GM18909 (cell line): ENCODE measurements around the gene STXBP6.
A peak's percentile ranks its signal among the peaks of the same experiment; 100 is the strongest.

Source experiments
- ATAC-seq: cut with Tn5 transposase; IDR thresholded peaks from one replicate; pipeline ENCODE4 v1.9.1; 2021; ENCODE audit warnings: mild to moderate bottlenecking; ENCODE audit not compliant: unreplicated experiment, poor library complexity

Gene STXBP6

DNA sequence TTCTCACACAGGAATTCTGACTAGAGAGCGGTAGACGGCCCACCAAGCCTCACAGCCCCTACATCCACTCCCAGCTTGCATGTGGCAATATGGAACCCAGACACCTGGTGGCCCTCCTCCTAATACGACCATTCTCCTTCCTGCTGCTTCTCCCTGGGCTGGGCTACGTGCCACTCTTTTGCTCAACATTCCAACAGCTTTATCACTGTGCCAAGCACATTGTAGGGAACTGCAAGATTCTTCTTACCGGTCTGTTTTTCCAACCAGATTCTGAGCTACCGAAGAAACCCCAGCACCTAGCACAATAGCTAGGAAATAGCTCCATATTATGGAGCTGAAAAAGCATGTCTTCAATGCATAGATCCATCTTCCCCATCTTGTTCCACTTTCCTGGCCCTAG is 58.1 kb downstream of the STXBP6 start:
- ATAC-seq = no peak

GRCh38 chr14:24991288-24991687 is 58.7 kb downstream of the STXBP6 start:
- no peak for ATAC-seq

- ATAC-seq = no peak
Observed at GRCh38 chr14:24990773-24991172, 59.2 kb downstream of the STXBP6 start.

DNA sequence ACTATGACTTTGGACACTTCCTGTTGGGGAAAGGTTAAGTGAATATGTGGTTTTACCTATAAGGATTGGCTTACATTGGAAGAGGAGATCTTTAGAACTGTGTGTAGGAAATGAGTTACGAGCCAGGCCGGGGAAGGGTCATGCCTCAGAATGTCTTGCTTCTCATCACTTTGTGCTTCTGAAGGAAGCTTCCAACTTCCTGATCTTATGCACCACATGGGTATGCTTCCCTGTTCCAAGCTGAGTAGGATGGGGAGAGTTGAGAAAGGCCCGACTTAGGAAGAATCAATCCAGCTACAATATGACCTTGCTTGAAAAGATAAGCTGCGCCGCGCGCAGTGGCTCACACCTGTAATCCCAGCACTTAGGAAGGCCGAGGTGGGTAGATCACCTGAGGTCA is 59.9 kb downstream of the STXBP6 start:
- ATAC-seq = no peak

- ATAC-seq = no peak
Observed at GRCh38 chr14:24988760-24989159, 61.2 kb downstream of the STXBP6 start.

DNA sequence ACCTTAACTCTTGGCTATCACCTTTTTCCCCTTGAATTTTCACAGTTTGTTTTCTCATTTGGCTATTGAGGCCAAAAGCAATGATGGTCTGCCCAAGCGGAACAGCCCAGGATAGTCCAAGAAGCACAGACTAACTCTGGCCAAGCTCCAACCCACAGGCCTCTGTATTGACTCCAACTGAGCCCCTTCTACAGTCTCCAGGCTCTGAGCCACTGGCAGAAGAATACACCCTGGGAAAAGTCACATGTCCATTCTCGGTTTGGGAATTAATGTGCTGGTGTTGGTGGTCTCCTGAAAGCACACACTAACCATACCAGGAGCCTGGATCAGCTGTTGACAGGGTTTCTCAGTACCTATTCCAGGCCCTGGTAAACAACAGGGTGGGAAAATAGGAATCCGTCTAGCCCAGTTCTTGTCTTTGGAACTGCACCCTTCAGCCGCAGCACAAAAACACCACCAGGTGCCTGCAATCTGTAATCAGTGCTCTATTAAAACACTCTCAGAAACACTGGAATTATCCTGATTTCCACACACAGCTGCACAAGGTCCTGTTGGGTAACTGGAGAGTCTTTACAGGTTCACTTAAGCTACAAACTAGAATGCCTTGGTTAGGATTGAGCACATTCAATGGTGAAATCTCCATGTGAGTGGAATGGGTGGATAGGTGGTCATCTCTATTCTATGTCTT is 63.6 kb downstream of the STXBP6 start:
- ATAC-seq = no peak

- ATAC-seq = no peak
Observed at GRCh38 chr14:24984846-24985589, 64.9 kb downstream of the STXBP6 start.

DNA sequence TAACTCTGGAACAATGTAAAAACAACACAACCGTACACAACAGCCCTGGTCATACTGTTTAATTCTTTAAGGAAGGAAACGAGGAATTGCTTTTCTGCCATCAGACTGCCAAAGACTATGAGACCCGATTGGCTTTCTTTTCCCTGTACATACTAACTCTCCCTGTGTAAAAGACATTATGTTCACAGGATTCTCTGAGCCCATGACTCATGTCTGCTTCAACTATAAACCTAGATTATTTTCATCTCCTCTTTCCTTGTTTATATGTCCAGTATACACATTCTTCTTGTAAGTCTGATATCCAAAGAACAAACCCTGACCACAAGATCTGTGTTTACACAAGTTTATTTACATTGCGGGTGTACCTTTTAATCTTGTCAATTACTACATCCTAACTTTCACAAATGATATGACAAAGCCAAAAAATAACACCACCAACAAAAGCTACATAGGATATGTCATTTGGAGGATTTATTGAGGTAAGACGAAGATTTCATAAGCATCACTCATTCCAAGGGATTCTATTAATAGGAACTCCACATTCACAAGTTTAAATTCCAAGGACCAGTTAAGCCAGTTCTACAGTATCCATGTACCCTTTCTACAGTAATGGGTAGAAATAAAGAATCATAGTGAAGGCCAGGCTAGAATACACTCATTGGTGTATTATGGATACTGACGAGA is 67.3 kb downstream of the STXBP6 start:
- no peak for ATAC-seq

DNA sequence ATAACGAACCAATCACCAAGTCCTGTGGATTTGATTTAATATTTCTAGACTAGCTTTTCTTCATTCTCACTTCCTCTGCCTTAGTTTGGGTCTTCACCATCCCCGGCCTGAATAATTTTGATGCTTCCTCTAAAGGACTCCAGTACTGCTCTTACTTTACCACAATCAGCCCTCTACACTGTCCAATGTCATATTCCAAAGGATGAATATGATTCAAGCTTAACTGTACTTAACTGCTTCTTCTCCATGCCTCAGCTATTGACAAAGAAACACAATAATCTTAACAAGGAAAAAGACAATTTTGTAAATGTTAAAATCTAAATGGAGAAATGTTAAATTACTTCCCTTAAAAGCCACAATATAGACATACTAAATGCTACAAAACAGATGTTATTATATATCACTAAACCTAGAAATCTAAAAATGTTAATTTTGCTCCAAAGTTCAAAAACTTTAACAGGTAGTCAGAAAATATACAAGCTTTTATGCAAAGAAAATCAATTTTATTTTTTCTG is 70.2 kb downstream of the STXBP6 start:
- peak; percentile 43 for ATAC-seq

- ATAC-seq = peak; percentile 90
Observed at GRCh38 chr14:24978862-24979724, 70.9 kb downstream of the STXBP6 start.

DNA sequence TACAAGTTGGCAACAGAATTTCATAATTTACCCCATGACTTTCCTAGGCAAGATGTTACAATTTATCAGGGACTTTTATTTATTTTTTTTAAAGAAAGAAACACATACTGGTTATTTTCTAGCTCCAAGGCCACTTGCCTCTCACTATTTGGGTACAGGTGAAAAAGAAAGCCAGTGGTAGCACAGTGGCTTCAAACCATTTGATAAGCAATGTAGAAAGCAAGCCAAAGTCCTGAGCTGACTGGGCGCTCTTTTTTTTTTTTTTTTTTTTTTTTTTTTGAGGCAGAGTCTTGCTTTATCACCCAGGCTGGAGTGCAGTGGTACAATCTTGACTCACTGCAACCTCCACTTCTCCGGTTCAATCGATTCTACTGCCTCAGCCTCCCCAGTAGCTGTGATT is 73.3 kb downstream of the STXBP6 start:
- no peak for ATAC-seq

- ATAC-seq = no peak
Observed at GRCh38 chr14:24975393-24975792, 74.6 kb downstream of the STXBP6 start.

- no peak for ATAC-seq
Observed at GRCh38 chr14:24974591-24975374, 75.2 kb downstream of the STXBP6 start.

- ATAC-seq = no peak
Observed at GRCh38 chr14:24972844-24973243, 77.1 kb downstream of the STXBP6 start.

DNA sequence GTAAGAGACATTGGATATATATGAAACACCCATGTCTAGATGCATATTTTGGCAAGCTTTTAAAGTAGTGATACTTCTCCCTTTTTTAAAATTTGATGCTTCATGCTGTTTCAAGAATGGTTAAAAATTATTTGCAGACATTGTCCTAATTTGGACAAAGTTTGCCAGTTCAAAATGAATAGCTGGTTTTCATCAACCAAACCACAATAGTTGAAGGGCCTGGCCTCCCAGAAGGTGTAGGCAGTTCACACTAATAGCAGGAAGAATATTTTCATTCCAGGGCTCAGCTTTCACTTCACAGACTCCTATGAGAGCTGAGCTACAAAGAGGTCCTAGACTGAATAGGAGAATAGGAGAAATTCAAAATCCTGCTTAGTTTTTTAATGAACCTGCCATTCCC is 78.7 kb downstream of the STXBP6 start:
- ATAC-seq = no peak

DNA sequence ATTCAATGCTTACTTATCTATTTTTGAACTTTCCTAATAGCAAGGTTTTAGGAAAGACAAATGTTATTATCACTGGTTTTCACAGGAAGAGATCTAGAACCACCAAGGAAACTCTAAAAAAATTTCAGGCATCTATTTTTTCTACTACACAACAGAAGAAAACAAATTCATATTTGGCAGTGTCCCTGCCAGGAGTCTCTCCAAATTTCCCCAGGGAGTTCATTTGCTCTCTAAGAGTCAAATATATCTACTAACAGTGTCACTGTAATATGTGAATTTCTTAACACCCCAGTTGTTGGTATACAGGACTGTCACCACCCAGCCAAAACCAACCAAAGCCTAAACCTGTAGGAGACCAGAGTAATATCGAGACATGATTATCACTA is 83.4 kb downstream of the STXBP6 start:
- no peak for ATAC-seq

DNA sequence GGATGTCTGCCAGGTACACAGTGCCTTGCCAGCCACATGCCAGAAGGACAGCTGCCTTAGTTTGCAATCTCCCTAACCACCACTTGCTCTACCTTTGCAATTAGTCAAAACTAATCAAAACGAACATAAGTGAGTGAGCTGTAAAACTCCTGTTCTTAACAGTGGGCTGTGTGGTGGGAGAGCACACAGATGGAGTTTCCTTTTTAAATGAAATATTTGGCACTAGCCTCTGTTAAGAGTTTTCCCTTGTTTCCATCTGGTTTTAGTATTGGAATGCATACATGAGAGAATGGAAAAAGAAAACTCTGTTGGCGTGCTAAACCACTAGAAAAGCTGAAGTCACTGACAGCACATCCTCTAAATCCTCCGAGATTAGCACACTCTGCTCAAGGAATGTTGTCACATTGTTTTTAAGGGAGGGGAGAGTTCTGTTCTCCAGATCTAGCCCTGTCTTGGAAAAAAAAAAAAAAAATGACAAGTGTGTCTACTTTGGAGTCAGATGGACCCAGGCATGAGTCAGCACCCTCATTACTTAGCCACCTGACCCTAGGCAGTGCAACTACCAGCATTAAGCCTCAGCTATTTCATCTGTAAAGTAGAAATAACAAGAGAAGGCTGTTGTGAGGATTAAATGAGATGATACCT is 83.9 kb downstream of the STXBP6 start:
- no peak for ATAC-seq

- no peak for ATAC-seq
Observed at GRCh38 chr14:24965578-24965933, 84.4 kb downstream of the STXBP6 start.

DNA sequence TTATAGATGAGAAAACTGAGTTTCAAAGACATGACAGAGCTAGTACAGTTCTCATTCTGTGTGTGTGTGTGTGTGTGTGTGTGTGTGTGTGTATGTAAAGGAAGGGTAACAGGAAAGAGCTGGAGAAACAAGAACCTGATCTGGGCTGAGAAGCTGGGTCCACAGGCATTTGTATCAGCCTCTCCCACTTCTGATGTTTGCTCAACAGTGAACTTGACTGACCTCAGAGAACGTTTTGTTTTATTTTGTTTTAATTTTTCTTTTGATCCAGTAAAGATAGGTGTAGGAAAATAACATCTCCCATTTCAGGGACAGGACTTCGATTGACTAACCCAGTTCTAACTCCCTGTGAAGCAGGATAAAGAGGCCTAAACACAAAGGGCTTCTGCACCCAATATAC is 85.4 kb downstream of the STXBP6 start:
- ATAC-seq = no peak
